Tibial nerve (tissue), 4 donors: ENCODE measurements around the gene FBXL16. TPM values are rescaled to one million over a fixed set of nuclear protein-coding genes. Genes with fewer than 3 reads are reported as not detected.
"Not testable (repeated sequence)": the region's sequence is repeated elsewhere in the genome, so short reads cannot be mapped to it uniquely, and the experiment has no call there.

Source experiments
- DNase-seq, 2 donors: peaks; one replicate each; pipeline ENCODE4 v3.0.0-alpha.2; 2019; ENCODE audit warnings: low spot score in 2 of 2
- H3K27ac ChIP-seq, 4 donors: fragments of 200-600 bp; sonication (generic) in 3 of 4; one replicate each; pipeline ENCODE4 v1.5.1; 2017 to 2019; ENCODE audit warnings: mild to moderate bottlenecking in 1 of 4
- H3K27me3 ChIP-seq, 2 donors: fragments of 200-600 bp; sonication (generic) in 1 of 2; one replicate each; pipeline versions ENCODE4 v1.5.1 to v1.6.0; 2017 to 2019
- H3K36me3 ChIP-seq, 3 donors: fragments of 200-600 bp; sonication (generic); one replicate each; pipeline ENCODE4 v1.5.1; 2018 to 2019
- H3K4me1 ChIP-seq, 4 donors: fragments of 200-600 bp; sonication (generic) in 3 of 4; one replicate each; pipeline ENCODE4 v1.5.1; 2017 to 2019
- H3K4me3 ChIP-seq, 4 donors: fragments of 200-600 bp; sonication (generic) in 3 of 4; one replicate each; pipeline ENCODE4 v1.5.1; 2017 to 2019; ENCODE audit warnings: mild to moderate bottlenecking in 1 of 4, moderate library complexity in 1 of 4
- H3K9me3 ChIP-seq, 4 donors: fragments of 200-600 bp; sonication (generic) in 3 of 4; one replicate each; pipeline ENCODE4 v1.5.1; 2017 to 2019
- CTCF ChIP-seq, 5 experiments: fragments of 200-600 bp in 3 of 5; fragments of 450-650 bp in 2 of 5; sonication (generic) in 3 of 5; IDR thresholded peaks; one replicate each; pipeline ENCODE4 v1.5.1; 2016 to 2019; ENCODE audit warnings: antibody characterized with exemption in 5 of 5, mild to moderate bottlenecking in 3 of 5, moderate library complexity in 2 of 5
- EP300 ChIP-seq, 2 donors: sonication (generic); formaldehyde crosslinking; IDR thresholded peaks; one replicate each; pipeline ENCODE4 v1.6.1; 2017; ENCODE audit warnings: antibody characterized with exemption in 2 of 2, mild to moderate bottlenecking in 1 of 2
- POLR2A ChIP-seq, 2 donors: fragments of 450-650 bp; IDR thresholded peaks; one replicate each; pipeline ENCODE4 v1.6.1; 2017; ENCODE audit warnings: antibody characterized with exemption in 2 of 2, mild to moderate bottlenecking in 2 of 2, moderate library complexity in 2 of 2
- WGBS, 2 donors: methylation state at CpG; one replicate each; pipeline ENCODE4 v1.1.5; 2018; 5-methylcytosine and 5-hydroxymethylcytosine counted together
- total RNA-seq, 4 donors: library from RNA; depleted of rRNA; stranded (reverse); fragments of >200 nt; gene quantifications; one replicate each; pipeline ENCODE4 v1.1.0, GENCODE V29; 2016

The FBXL16 gene
- total RNA-seq, 4 donors from 2014 or later = 1.5 to 5.7 (median 3.5) TPM

GRCh38 chr16:715477-716199 is 10.0 kb upstream of the FBXL16 start:
- Histone ChIP-seq H3K9me3 (no peaks in the 10 kb centered on the region), H3K27ac (peak overlapping the region; percentile 30 to 88 (median 81)), H3K27me3 (peaks cover 0 to 10% of the 10 kb centered on the region in 2 donors), H3K4me1 (peaks cover 0 to 74% (median 43%) of the 10 kb centered on the region in 4 donors), H3K36me3 (no peaks in the 10 kb centered on the region), H3K4me3 (peak overlapping the region; percentile 49 to 89 (median 66))
- no peak for TF ChIP-seq EP300 (IDR thresholded peaks at IDR 0.05)
- TF ChIP-seq POLR2A (IDR thresholded peaks at IDR 0.05) = no peak
- TF ChIP-seq CTCF (IDR thresholded peaks at IDR 0.05) = peak in 3 of 5 experiments; percentile 1 to 25 (median 20)
- WGBS, 2 donors = 1 to 2% methylated on average over 34 to 45 of the region's 74 CpGs
- no peak for DNase-seq

- 2 to 8% methylated on average over 30 to 43 of the region's 108 CpGs for WGBS, 2 donors
- no peaks in the 10 kb centered on the region for H3K36me3 ChIP-seq
These were observed 9.2 kb upstream of the FBXL16 start, which contains the start of gene METRN for GRCh38 chr16:714558-715476. METRN (plus strand) TSS chr16:715118; CDS start chr16:715290, 172 bp downstream.

DNA sequence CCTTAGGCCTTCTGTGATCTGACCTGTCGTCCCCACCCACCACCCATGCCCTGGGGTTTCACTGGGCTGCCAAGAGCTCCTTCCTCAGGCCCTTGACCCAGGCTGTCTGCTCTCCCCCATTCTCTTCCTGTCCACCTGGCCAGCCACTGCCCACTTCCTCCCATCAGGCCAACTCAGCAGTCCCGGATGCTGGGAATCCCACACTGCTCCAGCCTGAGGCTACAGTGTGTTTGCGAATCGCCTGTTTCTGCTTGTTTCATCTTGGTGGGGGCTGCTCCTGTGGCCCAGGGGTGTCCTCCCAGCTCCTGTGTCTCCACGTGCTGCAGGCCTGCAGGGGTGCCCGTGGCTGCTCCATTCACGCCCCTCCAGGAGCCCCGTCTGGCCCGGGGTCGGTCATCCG is 8.5 kb upstream of the FBXL16 start:
- no peaks in the 10 kb centered on the region for H3K9me3 ChIP-seq
- peaks cover 0 to 26% of the 10 kb centered on the region in 2 donors for H3K27me3 ChIP-seq
- no peak for TF ChIP-seq CTCF (IDR thresholded peaks at IDR 0.05)
- TF ChIP-seq EP300 (IDR thresholded peaks at IDR 0.05) = no peak
- TF ChIP-seq POLR2A (IDR thresholded peaks at IDR 0.05) = no peak
- 53 to 71% methylated on average over 3 to 10 of the region's 11 CpGs for WGBS, 2 donors
- H3K27ac ChIP-seq = peak overlapping the region in 2 of 4 donors; percentile 58 to 63
- H3K4me1 ChIP-seq = peaks cover 0 to 68% (median 33%) of the 10 kb centered on the region in 4 donors
- H3K4me3 ChIP-seq = peak overlapping the region in 1 of 4 donors; percentile 89
- DNase-seq = no peak
- no peaks in the 10 kb centered on the region for H3K36me3 ChIP-seq

More at GRCh38 chr16:714558-715476, 9.2 kb upstream of the FBXL16 start, which contains the start of gene METRN:
- no peaks in the 10 kb centered on the region for H3K9me3 ChIP-seq
- H3K4me3 ChIP-seq = peak within 1 kb of the TSS; percentile 49 to 89 (median 66)
- peak; percentile 88 to 90 for DNase-seq
- TF ChIP-seq POLR2A (IDR thresholded peaks at IDR 0.05) (peak in 1 of 2 donors; percentile 46), CTCF (IDR thresholded peaks at IDR 0.05) (peak in 1 of 5 experiments; percentile 13), EP300 (IDR thresholded peaks at IDR 0.05) (peak in 1 of 2 donors; percentile 35)
- peaks cover 0 to 73% (median 37%) of the 10 kb centered on the region in 4 donors for H3K4me1 ChIP-seq
- peaks cover 0 to 18% of the 10 kb centered on the region in 2 donors for H3K27me3 ChIP-seq
- peak within 1 kb of the TSS; percentile 30 to 88 (median 81) for H3K27ac ChIP-seq

- H3K4me1 ChIP-seq = peaks cover 0 to 55% (median 25%) of the 10 kb centered on the region in 4 donors
- TF ChIP-seq CTCF (IDR thresholded peaks at IDR 0.05) = peak in 3 of 5 experiments; percentile 18 to 40 (median 31)
- not testable (repeated sequence) for H3K36me3 ChIP-seq, DNase-seq, H3K27ac ChIP-seq, H3K4me3 ChIP-seq, H3K9me3 ChIP-seq
- H3K27me3 ChIP-seq = peaks cover under 1 to 39% of the 10 kb centered on the region in 2 donors
- WGBS, 2 donors = 55 to 58% methylated on average over 13 of the region's 13 CpGs
These were observed 7.2 kb upstream of the FBXL16 start for GRCh38 chr16:712740-713250.
